OCI-LY7 (cell line): ENCODE measurements around the gene PSEN1. TPM values are rescaled to one million over a fixed set of nuclear protein-coding genes. Genes with fewer than 3 reads are reported as not detected.

ENCODE experiments used
- BruUV-seq: library from RNA; stranded (reverse); fragments of 400-500 nt; replicated peaks from 2 replicates; lab custom pipeline; 2021; lab: Mats Ljungman, UMichigan
- CTCF ChIA-PET: fragments of 300-600 bp; sonication (Branson Sonifier 250); formaldehyde crosslinking; loops from one replicate; lab custom pipeline; 2022; ENCODE audit warnings: antibody characterized with exemption; ENCODE audit not compliant: unreplicated experiment; lab: Charles Lee
- POLR2A ChIA-PET: fragments of 300-600 bp; sonication (Branson Sonifier 250); formaldehyde crosslinking; loops from one replicate; lab custom pipeline; 2022; ENCODE audit warnings: antibody characterized with exemption; lab: Charles Lee
- DNase-seq: peaks from one replicate; pipeline ENCODE4 v3.0.0-alpha.2; 2015; ENCODE audit warnings: low spot score
- H2AFZ ChIP-seq: fragments of 200-600 bp; sonication (generic), shearing (Covaris generic); 2 replicates; pipeline ENCODE4 v1.6.1; 2014; ENCODE audit warnings: mild to moderate bottlenecking, antibody characterized with exemption, low read length, moderate library complexity
- H3K27ac ChIP-seq: fragments of 200-600 bp; sonication (generic); 2 replicates; pipeline ENCODE4 v1.5.1; 2014; ENCODE audit warnings: mixed run types, low read depth, mild to moderate bottlenecking, moderate library complexity, low read length, inconsistent platforms; ENCODE audit not compliant: poor library complexity, severe bottlenecking
- H3K36me3 ChIP-seq: fragments of 200-600 bp; sonication (generic); 2 replicates; pipeline ENCODE4 v1.6.1; 2014; ENCODE audit warnings: mild to moderate bottlenecking, antibody characterized with exemption, low read length, moderate library complexity, mixed read lengths; ENCODE audit not compliant: insufficient read depth
- H3K4me1 ChIP-seq: fragments of 200-600 bp; sonication (generic); 2 replicates; pipeline ENCODE4 v1.5.1; 2014; ENCODE audit warnings: mild to moderate bottlenecking, low read length; ENCODE audit not compliant: insufficient read depth, poor library complexity, severe bottlenecking
- H3K4me2 ChIP-seq: fragments of 200-600 bp; sonication (generic); 2 replicates; pipeline ENCODE4 v1.6.1; 2014; ENCODE audit warnings: mild to moderate bottlenecking, low read length
- H3K4me3 ChIP-seq: fragments of 200-600 bp; sonication (generic); 2 replicates; pipeline ENCODE4 v1.5.1; 2014; ENCODE audit warnings: mild to moderate bottlenecking, low read depth, low read length; ENCODE audit not compliant: poor library complexity, severe bottlenecking
- H3K79me2 ChIP-seq: fragments of 200-600 bp; sonication (generic); 2 replicates; pipeline ENCODE4 v1.6.1; 2016; ENCODE audit warnings: low read depth, mild to moderate bottlenecking, low read length, moderate library complexity, mixed read lengths; ENCODE audit not compliant: insufficient read depth
- H3K9me2 ChIP-seq: fragments of 200-600 bp; sonication (generic); 2 replicates; pipeline ENCODE4 v1.6.1; 2016; ENCODE audit warnings: mild to moderate bottlenecking, low read length, mixed read lengths; ENCODE audit not compliant: insufficient read depth
- H3K9me3 ChIP-seq: fragments of 200-600 bp; sonication (generic); 2 replicates; pipeline ENCODE4 v1.6.1; 2014; ENCODE audit warnings: mild to moderate bottlenecking, mixed run types, low read length, mixed read lengths
- H4K20me1 ChIP-seq: fragments of 200-600 bp; sonication (generic); 2 replicates; pipeline ENCODE4 v1.6.1; 2014; ENCODE audit warnings: mild to moderate bottlenecking, antibody characterized with exemption, low read length, moderate library complexity, mixed read lengths; ENCODE audit not compliant: insufficient read depth
- CTCF ChIP-seq: fragments of 200-600 bp; sonication (generic); conservative IDR thresholded peaks from 2 replicates; pipeline ENCODE4 v1.5.1; 2014; ENCODE audit warnings: mild to moderate bottlenecking, antibody characterized with exemption, low read length, moderate library complexity, mixed read lengths
- EZH2phosphoT487 ChIP-seq: fragments of 200-600 bp; sonication (generic); IDR thresholded peaks from 2 replicates; pipeline ENCODE4 v1.6.1; 2018; ENCODE audit warnings: low read depth, borderline replicate concordance, mild to moderate bottlenecking, mixed run types, antibody characterized with exemption, low read length, moderate library complexity, mixed read lengths
- intact Hi-C: fragments of 100-400 bp; cut with micrococcal nuclease; formaldehyde crosslinking; loops from one replicate; pipeline ENCODE4 v1.10.0; 2022; ENCODE audit not compliant: unreplicated experiment
- total RNA-seq, 2 experiments: library from RNA; depleted of rRNA in 1 of 2; stranded (reverse); fragments of >200 nt in 1 of 2; shearing (Covaris generic) in 1 of 2; gene quantifications; 2 replicates each; pipeline ENCODE4 v1.2.3, GENCODE V29; 2014 to 2022

PSEN1 gene
- total RNA-seq, 2 experiments from 2014 or later, result 24.4 to 28.0 TPM

- H2AFZ ChIP-seq, result no peak overlapping the region
- no peaks in the 10 kb centered on the region for H3K79me2 ChIP-seq
- H3K9me3 ChIP-seq, result peaks cover 20% of the 10 kb centered on the region
- no peaks in the 10 kb centered on the region for H3K4me1 ChIP-seq
- no peaks in the 10 kb centered on the region for H3K9me2 ChIP-seq
- no peak overlapping the region for H3K4me3 ChIP-seq
- H3K36me3 ChIP-seq, result peaks cover 83% of the 10 kb centered on the region
- no peak overlapping the region for H3K4me2 ChIP-seq
- ChIA-PET POLR2A (interaction anchor here (0.9 to 1.6 kb wide), 2 partner anchors 12 to 15 kb away, joined by 3 to 4 read pairs; no protein-coding TSS in a partner anchor), CTCF (no interaction called here)
- no peak overlapping the region for H3K27ac ChIP-seq
- intact Hi-C loops, result no loop called here
- BruUV-seq, result no TSS peak
- no peaks in the 10 kb centered on the region for H4K20me1 ChIP-seq
- TF ChIP-seq EZH2phosphoT487 (no peak), CTCF (no peak)
- peak; percentile 58 for DNase-seq
Measured at GRCh38 chr14:73208390-73208789, 72.1 kb downstream of the PSEN1 start.

- Histone ChIP-seq H3K4me3 (no peak overlapping the region), H3K4me2 (no peak overlapping the region), H3K9me3 (peaks cover 20% of the 10 kb centered on the region), H3K27ac (no peak overlapping the region), H2AFZ (no peak overlapping the region), H3K9me2 (no peaks in the 10 kb centered on the region), H3K36me3 (peaks cover 85% of the 10 kb centered on the region), H4K20me1 (no peaks in the 10 kb centered on the region), H3K4me1 (no peaks in the 10 kb centered on the region), H3K79me2 (no peaks in the 10 kb centered on the region)
- intact Hi-C loops, result no loop called here
- POLR2A ChIA-PET, result interaction anchor here (0.6 to 1.6 kb wide), 3 partner anchors 11 to 65 kb away, joined by 3 to 4 read pairs (median 3); no protein-coding TSS in a partner anchor
- DNase-seq, result no peak
- BruUV-seq, result no TSS peak
- TF ChIP-seq EZH2phosphoT487, result no peak
- no peak for TF ChIP-seq CTCF
- CTCF ChIA-PET, result no interaction called here
Measured at GRCh38 chr14:73208846-73209245, 72.5 kb downstream of the PSEN1 start.

- peaks cover 80% of the 10 kb centered on the region for H3K36me3 ChIP-seq
- ChIA-PET POLR2A (no interaction called here), CTCF (no interaction called here)
- no TSS peak for BruUV-seq
- H3K4me2 ChIP-seq, result no peak overlapping the region
- no peaks in the 10 kb centered on the region for H3K9me2 ChIP-seq
- H3K4me1 ChIP-seq, result no peaks in the 10 kb centered on the region
- no peaks in the 10 kb centered on the region for H3K79me2 ChIP-seq
- intact Hi-C loops, result no loop called here
- H3K9me3 ChIP-seq, result peaks cover 20% of the 10 kb centered on the region
- H2AFZ ChIP-seq, result no peak overlapping the region
- H3K27ac ChIP-seq, result no peak overlapping the region
- TF ChIP-seq EZH2phosphoT487 (no peak), CTCF (no peak)
- H4K20me1 ChIP-seq, result no peaks in the 10 kb centered on the region
- DNase-seq, result no peak
- no peak overlapping the region for H3K4me3 ChIP-seq
Measured at GRCh38 chr14:73209953-73210352, 73.6 kb downstream of the PSEN1 start.
